OCI-LY7 (cell line): ENCODE results near the gene LLPH. TPM values are rescaled to one million over a fixed set of nuclear protein-coding genes. Genes with fewer than 3 reads are reported as not detected.

Source experiments
- BruUV-seq: library from RNA; stranded (reverse); fragments of 400-500 nt; replicated peaks from 2 replicates; lab custom pipeline; 2021; lab: Mats Ljungman, UMichigan
- CTCF ChIA-PET: fragments of 300-600 bp; sonication (Branson Sonifier 250); formaldehyde crosslinking; loops from one replicate; lab custom pipeline; 2022; ENCODE audit warnings: antibody characterized with exemption; ENCODE audit not compliant: unreplicated experiment; lab: Charles Lee
- POLR2A ChIA-PET: fragments of 300-600 bp; sonication (Branson Sonifier 250); formaldehyde crosslinking; loops from one replicate; lab custom pipeline; 2022; ENCODE audit warnings: antibody characterized with exemption; lab: Charles Lee
- DNase-seq: peaks from one replicate; pipeline ENCODE4 v3.0.0-alpha.2; 2015; ENCODE audit warnings: low spot score
- H2AFZ ChIP-seq: fragments of 200-600 bp; sonication (generic), shearing (Covaris generic); 2 replicates; pipeline ENCODE4 v1.6.1; 2014; ENCODE audit warnings: mild to moderate bottlenecking, antibody characterized with exemption, low read length, moderate library complexity
- H3K27ac ChIP-seq: fragments of 200-600 bp; sonication (generic); 2 replicates; pipeline ENCODE4 v1.5.1; 2014; ENCODE audit warnings: mixed run types, low read depth, mild to moderate bottlenecking, moderate library complexity, low read length, inconsistent platforms; ENCODE audit not compliant: poor library complexity, severe bottlenecking
- H3K36me3 ChIP-seq: fragments of 200-600 bp; sonication (generic); 2 replicates; pipeline ENCODE4 v1.6.1; 2014; ENCODE audit warnings: mild to moderate bottlenecking, antibody characterized with exemption, low read length, moderate library complexity, mixed read lengths; ENCODE audit not compliant: insufficient read depth
- H3K4me1 ChIP-seq: fragments of 200-600 bp; sonication (generic); 2 replicates; pipeline ENCODE4 v1.5.1; 2014; ENCODE audit warnings: mild to moderate bottlenecking, low read length; ENCODE audit not compliant: insufficient read depth, poor library complexity, severe bottlenecking
- H3K4me2 ChIP-seq: fragments of 200-600 bp; sonication (generic); 2 replicates; pipeline ENCODE4 v1.6.1; 2014; ENCODE audit warnings: mild to moderate bottlenecking, low read length
- H3K4me3 ChIP-seq: fragments of 200-600 bp; sonication (generic); 2 replicates; pipeline ENCODE4 v1.5.1; 2014; ENCODE audit warnings: mild to moderate bottlenecking, low read depth, low read length; ENCODE audit not compliant: poor library complexity, severe bottlenecking
- H3K79me2 ChIP-seq: fragments of 200-600 bp; sonication (generic); 2 replicates; pipeline ENCODE4 v1.6.1; 2016; ENCODE audit warnings: low read depth, mild to moderate bottlenecking, low read length, moderate library complexity, mixed read lengths; ENCODE audit not compliant: insufficient read depth
- H3K9me2 ChIP-seq: fragments of 200-600 bp; sonication (generic); 2 replicates; pipeline ENCODE4 v1.6.1; 2016; ENCODE audit warnings: mild to moderate bottlenecking, low read length, mixed read lengths; ENCODE audit not compliant: insufficient read depth
- H3K9me3 ChIP-seq: fragments of 200-600 bp; sonication (generic); 2 replicates; pipeline ENCODE4 v1.6.1; 2014; ENCODE audit warnings: mild to moderate bottlenecking, mixed run types, low read length, mixed read lengths
- H4K20me1 ChIP-seq: fragments of 200-600 bp; sonication (generic); 2 replicates; pipeline ENCODE4 v1.6.1; 2014; ENCODE audit warnings: mild to moderate bottlenecking, antibody characterized with exemption, low read length, moderate library complexity, mixed read lengths; ENCODE audit not compliant: insufficient read depth
- CTCF ChIP-seq: fragments of 200-600 bp; sonication (generic); conservative IDR thresholded peaks from 2 replicates; pipeline ENCODE4 v1.5.1; 2014; ENCODE audit warnings: mild to moderate bottlenecking, antibody characterized with exemption, low read length, moderate library complexity, mixed read lengths
- EZH2phosphoT487 ChIP-seq: fragments of 200-600 bp; sonication (generic); IDR thresholded peaks from 2 replicates; pipeline ENCODE4 v1.6.1; 2018; ENCODE audit warnings: low read depth, borderline replicate concordance, mild to moderate bottlenecking, mixed run types, antibody characterized with exemption, low read length, moderate library complexity, mixed read lengths
- intact Hi-C: fragments of 100-400 bp; cut with micrococcal nuclease; formaldehyde crosslinking; loops from one replicate; pipeline ENCODE4 v1.10.0; 2022; ENCODE audit not compliant: unreplicated experiment
- total RNA-seq, 2 experiments: library from RNA; depleted of rRNA in 1 of 2; stranded (reverse); fragments of >200 nt in 1 of 2; shearing (Covaris generic) in 1 of 2; gene quantifications; 2 replicates each; pipeline ENCODE4 v1.2.3, GENCODE V29; 2014 to 2022

Gene LLPH
- total RNA-seq, 2 experiments from 2014 or later: 5.7 to 39.6 TPM

GRCh38 chr12:66164349-66164821 is 33.8 kb upstream of the LLPH start:
- intact Hi-C loops: no loop called here
- no peaks in the 10 kb centered on the region for H4K20me1 ChIP-seq
- no peak overlapping the region for H3K27ac ChIP-seq
- CTCF ChIA-PET: no interaction called here
- H3K4me1 ChIP-seq: peaks cover 16% of the 10 kb centered on the region
- no peak overlapping the region for H2AFZ ChIP-seq
- H3K9me2 ChIP-seq: no peaks in the 10 kb centered on the region
- H3K4me3 ChIP-seq: no peak overlapping the region
- H3K4me2 ChIP-seq: no peak overlapping the region
- H3K36me3 ChIP-seq: peaks cover 66% of the 10 kb centered on the region
- no peak for TF ChIP-seq EZH2phosphoT487
- no peak for TF ChIP-seq CTCF
- POLR2A ChIA-PET: no interaction called here
- BruUV-seq: no TSS peak
- peaks cover 26% of the 10 kb centered on the region for H3K9me3 ChIP-seq
- DNase-seq: no peak
- H3K79me2 ChIP-seq: peaks cover 79% of the 10 kb centered on the region

GRCh38 chr12:66163289-66163688 is 32.7 kb upstream of the LLPH start:
- intact Hi-C loops: no loop called here
- CTCF ChIA-PET: no interaction called here

More at GRCh38 chr12:66163289-66163688, 32.7 kb upstream of the LLPH start:
- BruUV-seq: no TSS peak
- Histone ChIP-seq H3K9me2 (no peaks in the 10 kb centered on the region), H2AFZ (no peak overlapping the region), H3K36me3 (peaks cover 73% of the 10 kb centered on the region), H3K79me2 (peaks cover 71% of the 10 kb centered on the region), H3K4me3 (no peak overlapping the region), H3K4me1 (peaks cover 9% of the 10 kb centered on the region), H3K9me3 (peaks cover 26% of the 10 kb centered on the region), H4K20me1 (no peaks in the 10 kb centered on the region), H3K27ac (no peak overlapping the region), H3K4me2 (no peak overlapping the region)
- no peak for DNase-seq
- POLR2A ChIA-PET: no interaction called here
- TF ChIP-seq CTCF (no peak), EZH2phosphoT487 (no peak)
